ENCODE data around the gene DGKG. TPM values are rescaled to one million over a fixed set of nuclear protein-coding genes. Genes with fewer than 3 reads are reported as not detected.

DGKG gene
- total and polyA plus RNA-seq, 9 of the 15 experiments (the other 6 are each of a cell fraction or from before 2014, with no cell fraction given) = 0.01 to 0.36 (median 0.15) TPM

- no peak for TF ChIP-seq TSHZ1 (CRISPR knock-in tag; IDR thresholded peaks at IDR 0.05)
These were observed 110.0 kb downstream of the DGKG start (continued) for GRCh38 chr3:186251948-186252619.

GRCh38 chr3:186248850-186249249 lies 113.2 kb downstream of the DGKG start:
- no peaks in the 10 kb centered on the region; a peak in 2 of 5 replicates for H3K4me1 ChIP-seq (replicated peaks in 1 of 2; ENCODE audit: control insufficient read depth in 2 of 2, insufficient read depth in 2 of 2, low read length in 2 of 2)
- BruUV-seq (replicated peaks) = no TSS peak
- DNase-seq (ENCODE audit: extremely low read depth in 1 of 4, low spot score in 3 of 4) (no peak), FAIRE-seq (no peak), ATAC-seq (no peak)
- no peaks in the 10 kb centered on the region for H3K9me3 ChIP-seq (replicated peaks; ENCODE audit: control insufficient read depth, insufficient read depth, low read depth, low read length)
- TF ChIP-seq ESRRB (CRISPR knock-in tag; IDR thresholded peaks at IDR 0.05; ENCODE audit: borderline replicate concordance) = no peak
- no peak for TF ChIP-seq ZNF217 (CRISPR knock-in tag; IDR thresholded peaks at IDR 0.05)
- TF ChIP-seq CEBPZ (IDR thresholded peaks at IDR 0.05; ENCODE audit: borderline replicate concordance, low read depth, low read length) = no peak
- TF ChIP-seq ZBTB11 (CRISPR knock-in tag; IDR thresholded peaks at IDR 0.05) = no peak
- no peak for TF ChIP-seq ZNF583 (CRISPR knock-in tag; IDR thresholded peaks at IDR 0.05)
- TF ChIP-seq PCBP1 (IDR thresholded peaks at IDR 0.05; ENCODE audit: low read depth, low read length, poor library complexity, severe bottlenecking) = no peak
- ChIA-PET CTCF (ENCODE audit: low intra/inter-chr PET ratio) (no interaction called here), POLR2A (interaction anchor here (0.6 to 0.8 kb wide), 2 partner anchors 29 to 256 kb away, joined by 3 to 4 read pairs; no protein-coding TSS in a partner anchor)
- H3K27me3 ChIP-seq (ENCODE audit: control insufficient read depth in 2 of 2, insufficient read depth in 2 of 2, low read length in 2 of 2) = peaks cover 12 to 30% of the 10 kb centered on the region in 2 experiments
- no peaks in the 10 kb centered on the region for H3K9me1 ChIP-seq (ENCODE audit: control insufficient read depth, insufficient read depth, low read length)
- H3K79me2 ChIP-seq (ENCODE audit: control insufficient read depth, insufficient read depth, low read length) = no peaks in the 10 kb centered on the region
- H3K4me2 ChIP-seq (ENCODE audit: insufficient read depth, low read length) = no peak overlapping the region
- H3K27ac ChIP-seq (ENCODE audit: extremely low read depth, low read depth, low read length) = no peak overlapping the region
- intact Hi-C loops (cut with micrococcal nuclease) = no loop called here
- H4K20me1 ChIP-seq (replicated peaks; ENCODE audit: control insufficient read depth, insufficient read depth, low read length) = no peaks in the 10 kb centered on the region
- no peak overlapping the region for H3K4me3 ChIP-seq
- H2AFZ ChIP-seq (ENCODE audit: low read depth, low read length) = no peak overlapping the region
- in situ Hi-C loops (cut with MboI) = no loop called here
- WGBS (ENCODE audit: insufficient coverage, low coverage, missing lambda C conversion rate) = 5% methylated on average over 7 of the region's 7 CpGs
- H3K36me3 ChIP-seq (ENCODE audit: control insufficient read depth, insufficient read depth, low read length) = no peaks in the 10 kb centered on the region
- no peak overlapping the region for H3K9ac ChIP-seq (ENCODE audit: insufficient read depth in 1 of 2, low read depth in 2 of 2, low read length in 2 of 2)
